Endothelial cell of umbilical vein (primary cell): ENCODE measurements around the gene STMP1.

Experiments used
- EZH2 ChIP-seq: IDR thresholded peaks from 2 replicates; pipeline ENCODE4 v1.6.1; 2012; ENCODE audit warnings: borderline replicate concordance, low read depth, mild to moderate bottlenecking, moderate library complexity, low read length, inconsistent platforms; ENCODE audit not compliant: severe bottlenecking
- POLR2A ChIP-seq: IDR thresholded peaks from 2 replicates; pipeline ENCODE4 v1.6.1; 2012; ENCODE audit warnings: low read depth, mild to moderate bottlenecking, control low read depth, low read length
- POLR2AphosphoS5 ChIP-seq: IDR thresholded peaks from 2 replicates; pipeline ENCODE4 v1.6.1; 2012; ENCODE audit warnings: low read depth, mild to moderate bottlenecking, control low read depth, low read length, moderate library complexity; ENCODE audit not compliant: insufficient read depth
- TF ChIP-seq, protein P1 (sequence below), 2 donors: IDR thresholded peaks; 1 replicate in 1 of 2; 2 replicates in 1 of 2; pipeline ENCODE4 v1.5.1; 2011; ENCODE audit warnings: low read length in 2 of 2, mild to moderate bottlenecking in 2 of 2, moderate library complexity in 2 of 2, control low read depth in 1 of 2, inconsistent platforms in 1 of 2, low read depth in 1 of 2; ENCODE audit not compliant: insufficient read depth in 1 of 2; ENCODE audit errors: extremely low read depth in 1 of 2

GRCh38 chr7:135712182-135712782, 50.0 kb downstream of the STMP1 start:
- TF ChIP-seq, protein P1, sequence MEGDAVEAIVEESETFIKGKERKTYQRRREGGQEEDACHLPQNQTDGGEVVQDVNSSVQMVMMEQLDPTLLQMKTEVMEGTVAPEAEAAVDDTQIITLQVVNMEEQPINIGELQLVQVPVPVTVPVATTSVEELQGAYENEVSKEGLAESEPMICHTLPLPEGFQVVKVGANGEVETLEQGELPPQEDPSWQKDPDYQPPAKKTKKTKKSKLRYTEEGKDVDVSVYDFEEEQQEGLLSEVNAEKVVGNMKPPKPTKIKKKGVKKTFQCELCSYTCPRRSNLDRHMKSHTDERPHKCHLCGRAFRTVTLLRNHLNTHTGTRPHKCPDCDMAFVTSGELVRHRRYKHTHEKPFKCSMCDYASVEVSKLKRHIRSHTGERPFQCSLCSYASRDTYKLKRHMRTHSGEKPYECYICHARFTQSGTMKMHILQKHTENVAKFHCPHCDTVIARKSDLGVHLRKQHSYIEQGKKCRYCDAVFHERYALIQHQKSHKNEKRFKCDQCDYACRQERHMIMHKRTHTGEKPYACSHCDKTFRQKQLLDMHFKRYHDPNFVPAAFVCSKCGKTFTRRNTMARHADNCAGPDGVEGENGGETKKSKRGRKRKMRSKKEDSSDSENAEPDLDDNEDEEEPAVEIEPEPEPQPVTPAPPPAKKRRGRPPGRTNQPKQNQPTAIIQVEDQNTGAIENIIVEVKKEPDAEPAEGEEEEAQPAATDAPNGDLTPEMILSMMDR (IDR thresholded peaks at IDR 0.05; ENCODE audit: extremely low read depth in 1 of 2, insufficient read depth in 1 of 2, low read depth in 1 of 2, low read length in 2 of 2): no peak
- no peak for TF ChIP-seq POLR2A
- TF ChIP-seq POLR2AphosphoS5: no peak
- no peak for TF ChIP-seq EZH2
